ENCODE measurements around the gene PFN3. TPM values are rescaled to one million over a fixed set of nuclear protein-coding genes. Genes with fewer than 3 reads are reported as not detected.

PFN3 gene
- total and polyA plus RNA-seq, 2 of the 13 experiments (the other 11 are each of a cell fraction or from before 2014, with no cell fraction given) = not detected

DNA sequence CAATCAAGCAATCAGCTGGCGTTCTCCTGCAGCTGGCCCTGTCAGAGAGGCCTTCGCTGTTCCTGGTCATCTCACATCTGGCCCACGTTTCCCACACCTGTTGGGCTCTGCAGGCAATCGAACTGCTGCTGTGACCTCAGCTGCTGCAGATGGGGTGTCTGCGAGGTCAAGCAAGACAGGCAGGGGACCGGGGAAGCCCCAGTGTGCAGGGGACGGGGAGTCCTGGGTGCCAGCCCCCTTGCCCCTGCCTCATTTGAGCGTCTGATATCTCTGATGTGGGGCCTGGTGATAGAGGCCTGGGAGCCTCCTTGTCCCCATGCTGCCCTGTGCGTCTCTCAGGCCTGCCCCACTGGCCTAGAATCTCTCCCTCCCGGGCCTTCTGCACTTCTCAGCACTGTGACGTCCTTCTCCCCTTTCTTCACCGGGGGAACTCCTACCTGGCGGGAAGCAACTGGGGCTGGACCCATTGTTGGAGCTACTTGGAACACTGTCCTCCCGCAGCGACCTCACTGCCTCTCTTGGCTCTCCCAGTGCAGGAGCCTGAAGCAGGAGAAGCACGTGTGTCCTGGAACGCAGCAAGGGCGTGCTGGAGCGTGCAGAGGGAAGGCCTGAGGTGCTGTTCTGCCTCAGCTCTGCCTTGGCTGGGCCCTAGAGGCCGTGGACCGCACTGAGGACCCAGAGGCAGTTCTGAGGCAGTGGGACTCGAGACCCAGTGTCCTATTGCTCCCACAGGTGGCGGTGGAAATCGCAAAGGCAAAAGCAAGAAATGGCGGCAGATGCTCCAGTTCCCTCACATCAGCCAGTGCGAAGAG, 29.9 kb upstream of the PFN3 start (continued):
- no peak for TF ChIP-seq ZNF180 (CRISPR knock-in tag; IDR thresholded peaks at IDR 0.05; ENCODE audit: borderline replicate concordance, low read depth)
- TF ChIP-seq, protein P1, sequence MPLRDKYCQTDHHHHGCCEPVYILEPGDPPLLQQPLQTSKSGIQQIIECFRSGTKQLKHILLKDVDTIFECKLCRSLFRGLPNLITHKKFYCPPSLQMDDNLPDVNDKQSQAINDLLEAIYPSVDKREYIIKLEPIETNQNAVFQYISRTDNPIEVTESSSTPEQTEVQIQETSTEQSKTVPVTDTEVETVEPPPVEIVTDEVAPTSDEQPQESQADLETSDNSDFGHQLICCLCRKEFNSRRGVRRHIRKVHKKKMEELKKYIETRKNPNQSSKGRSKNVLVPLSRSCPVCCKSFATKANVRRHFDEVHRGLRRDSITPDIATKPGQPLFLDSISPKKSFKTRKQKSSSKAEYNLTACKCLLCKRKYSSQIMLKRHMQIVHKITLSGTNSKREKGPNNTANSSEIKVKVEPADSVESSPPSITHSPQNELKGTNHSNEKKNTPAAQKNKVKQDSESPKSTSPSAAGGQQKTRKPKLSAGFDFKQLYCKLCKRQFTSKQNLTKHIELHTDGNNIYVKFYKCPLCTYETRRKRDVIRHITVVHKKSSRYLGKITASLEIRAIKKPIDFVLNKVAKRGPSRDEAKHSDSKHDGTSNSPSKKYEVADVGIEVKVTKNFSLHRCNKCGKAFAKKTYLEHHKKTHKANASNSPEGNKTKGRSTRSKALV (CRISPR knock-in tag; IDR thresholded peaks at IDR 0.05) = no peak
- TF ChIP-seq IRX3 (CRISPR knock-in tag; IDR thresholded peaks at IDR 0.05; ENCODE audit: borderline replicate concordance, low read depth) = no peak

DNA sequence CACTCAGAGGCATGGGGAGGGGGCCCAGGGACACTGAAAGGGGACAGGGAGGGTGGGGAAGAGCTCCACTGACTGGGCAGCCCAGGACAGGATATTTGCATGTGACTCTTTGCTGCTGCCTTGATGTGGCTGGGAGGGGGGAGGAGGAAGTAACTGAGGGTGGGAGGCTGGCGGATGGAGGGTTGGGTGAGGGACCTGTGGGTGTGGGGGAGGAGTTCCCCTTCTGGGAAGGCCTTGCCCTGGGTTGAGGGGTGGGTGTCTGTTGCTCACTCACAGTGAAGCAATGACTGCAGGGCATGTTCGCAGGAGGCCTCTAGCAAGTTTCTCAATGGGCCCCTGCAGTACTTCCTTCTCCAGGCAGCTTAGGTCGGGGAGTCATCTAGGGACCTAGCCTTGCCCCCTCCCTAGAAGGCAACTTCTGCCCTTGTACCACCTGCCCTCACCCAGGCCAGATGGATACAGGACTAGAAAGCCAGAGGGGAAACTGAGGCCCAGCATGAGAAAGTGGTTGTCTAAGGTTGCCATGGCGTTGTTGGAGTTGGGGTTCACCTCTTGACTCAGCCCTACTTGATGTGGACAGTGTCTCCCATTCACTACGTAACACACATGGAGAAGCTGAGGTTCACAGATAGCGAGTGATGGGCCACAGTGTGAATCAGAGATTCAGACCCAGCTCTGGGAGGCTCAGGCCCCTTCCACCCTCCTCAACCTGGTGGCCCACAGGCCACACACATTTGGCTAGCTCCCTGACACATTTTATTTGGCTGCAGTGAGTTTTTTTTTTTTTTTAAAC, 29.0 kb upstream of the PFN3 start:
- 94% methylated on average over 4 of the region's 6 CpGs for WGBS (ENCODE audit: low lambda C conversion rate)
- in situ Hi-C loops (cut with HindIII; ENCODE audit: extremely low pct_ligation_motif_present, low pct_unique_long_range_greater_than_20kb) (no loop called here), intact Hi-C loops (cut with micrococcal nuclease; ENCODE audit: unreplicated experiment) (no loop called here)
- no peak overlapping the region for H3K27ac ChIP-seq (ENCODE audit: extremely low read length, insufficient read depth, low read length)
- no peak for ATAC-seq
- peaks cover 14 to 22% of the 10 kb centered on the region in 2 experiments; a peak in 4 of 5 replicates for H3K36me3 ChIP-seq (replicated peaks in 1 of 2; ENCODE audit: control insufficient read depth in 1 of 2, insufficient read depth in 2 of 2, low read length in 2 of 2)
- H3K9me3 ChIP-seq (ENCODE audit: low read length) = no peaks in the 10 kb centered on the region
- peaks cover 0 to 1% of the 10 kb centered on the region in 2 experiments; a peak in 1 of 5 replicates for H3K27me3 ChIP-seq (ENCODE audit: control insufficient read depth in 1 of 2, insufficient read depth in 2 of 2, low read length in 2 of 2)
- H3K9ac ChIP-seq (ENCODE audit: insufficient read depth, low read depth, low read length) = no peak overlapping the region
- H3K4me1 ChIP-seq (ENCODE audit: insufficient read depth, low read length) = peaks cover 42% of the 10 kb centered on the region
- H2AFZ ChIP-seq (ENCODE audit: low read length) = no peak overlapping the region
- POLR2A ChIA-PET = interaction anchor here (0.7 to 1.0 kb wide), 3 partner anchors 14 to 120 kb away, joined by 4 read pairs; no protein-coding TSS in a partner anchor
- FAIRE-seq = no peak
- no peak overlapping the region for H3K4me3 ChIP-seq (replicated peaks in 1 of 3; ENCODE audit: insufficient read depth in 1 of 3, low read depth in 2 of 3, low read length in 3 of 3)
- CTCF ChIA-PET (ENCODE audit: low intra/inter-chr PET ratio, low total read pairs) = no interaction called here
- H3K4me2 ChIP-seq (ENCODE audit: low read depth, low read length) = no peak overlapping the region
- no peak for DNase-seq (ENCODE audit: low spot score)
- TF ChIP-seq POLR2G (IDR thresholded peaks at IDR 0.05; ENCODE audit: low read depth, low read length) (0 out of 2 replicates have a peak, but pooled peaks have one; percentile 13), KDM6A (CRISPR knock-in tag; IDR thresholded peaks at IDR 0.05; ENCODE audit: low read depth) (no peak), SAP130 (CRISPR knock-in tag; IDR thresholded peaks at IDR 0.05; ENCODE audit: low read depth) (0 out of 2 replicates have a peak, but pooled peaks have one; percentile 11), PAWR (CRISPR knock-in tag; IDR thresholded peaks at IDR 0.05; ENCODE audit: borderline replicate concordance) (no peak), AKAP8 (CRISPR knock-in tag; IDR thresholded peaks at IDR 0.05) (0 out of 2 replicates have a peak, but pooled peaks have one; percentile 46)
- TF ChIP-seq, protein P2, sequence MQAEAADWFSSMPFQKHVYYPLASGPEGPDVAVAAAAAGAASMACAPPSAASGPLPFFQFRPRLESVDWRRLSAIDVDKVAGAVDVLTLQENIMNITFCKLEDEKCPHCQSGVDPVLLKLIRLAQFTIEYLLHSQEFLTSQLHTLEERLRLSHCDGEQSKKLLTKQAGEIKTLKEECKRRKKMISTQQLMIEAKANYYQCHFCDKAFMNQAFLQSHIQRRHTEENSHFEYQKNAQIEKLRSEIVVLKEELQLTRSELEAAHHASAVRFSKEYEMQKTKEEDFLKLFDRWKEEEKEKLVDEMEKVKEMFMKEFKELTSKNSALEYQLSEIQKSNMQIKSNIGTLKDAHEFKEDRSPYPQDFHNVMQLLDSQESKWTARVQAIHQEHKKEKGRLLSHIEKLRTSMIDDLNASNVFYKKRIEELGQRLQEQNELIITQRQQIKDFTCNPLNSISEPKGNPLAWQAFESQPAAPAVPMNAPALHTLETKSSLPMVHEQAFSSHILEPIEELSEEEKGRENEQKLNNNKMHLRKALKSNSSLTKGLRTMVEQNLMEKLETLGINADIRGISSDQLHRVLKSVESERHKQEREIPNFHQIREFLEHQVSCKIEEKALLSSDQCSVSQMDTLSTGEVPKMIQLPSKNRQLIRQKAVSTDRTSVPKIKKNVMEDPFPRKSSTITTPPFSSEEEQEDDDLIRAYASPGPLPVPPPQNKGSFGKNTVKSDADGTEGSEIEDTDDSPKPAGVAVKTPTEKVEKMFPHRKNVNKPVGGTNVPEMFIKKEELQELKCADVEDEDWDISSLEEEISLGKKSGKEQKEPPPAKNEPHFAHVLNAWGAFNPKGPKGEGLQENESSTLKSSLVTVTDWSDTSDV (CRISPR knock-in tag; IDR thresholded peaks at IDR 0.05) = no peak
- H3K79me2 ChIP-seq (ENCODE audit: insufficient read depth, low read length) = peaks cover 14% of the 10 kb centered on the region
- BruUV-seq (replicated peaks) = no TSS peak
- no peaks in the 10 kb centered on the region for H4K20me1 ChIP-seq (ENCODE audit: insufficient read depth, low read length)

Measured in HepG2 (cell line).